Endothelial cell (in vitro differentiated cells): Measurements from ENCODE around the gene ANTXR1. TPM values are rescaled to one million over a fixed set of nuclear protein-coding genes. Genes with fewer than 3 reads are reported as not detected.

Experiments
- DNase-seq: peaks from one replicate; pipeline ENCODE4 v3.0.0; 2021; ENCODE audit warnings: low spot score
- H3K27ac Mint-ChIP-seq: one replicate; pipeline ENCODE4 v1.8.0; 2021; ENCODE audit warnings: mixed read lengths, inconsistent platforms; ENCODE audit not compliant: unreplicated experiment
- H3K27me3 Mint-ChIP-seq: one replicate; pipeline ENCODE4 v1.8.0; 2021; ENCODE audit warnings: mild to moderate bottlenecking, moderate library complexity, mixed read lengths, inconsistent platforms; ENCODE audit not compliant: unreplicated experiment
- H3K36me3 Mint-ChIP-seq: one replicate; pipeline ENCODE4 v1.8.0; 2021; ENCODE audit warnings: mild to moderate bottlenecking, low read depth, mixed read lengths, inconsistent platforms; ENCODE audit not compliant: unreplicated experiment
- H3K4me1 Mint-ChIP-seq: one replicate; pipeline ENCODE4 v1.8.0; 2021; ENCODE audit warnings: mild to moderate bottlenecking, mixed read lengths, inconsistent platforms; ENCODE audit not compliant: unreplicated experiment
- H3K4me3 Mint-ChIP-seq: one replicate; pipeline ENCODE4 v1.8.0; 2021; ENCODE audit warnings: mild to moderate bottlenecking, mixed read lengths, inconsistent platforms; ENCODE audit not compliant: unreplicated experiment
- H3K9me3 Mint-ChIP-seq: one replicate; pipeline ENCODE4 v1.8.0; 2021; ENCODE audit warnings: mixed read lengths, inconsistent platforms; ENCODE audit not compliant: unreplicated experiment
- CTCF ChIP-seq: fragments of 200-600 bp; sonication (generic); IDR thresholded peaks from one replicate; pipeline ENCODE4 v1.5.0; 2021; ENCODE audit warnings: antibody characterized with exemption; ENCODE audit not compliant: unreplicated experiment
- total RNA-seq: library from RNA; stranded (reverse); fragmentation: NEBNext Ultra II Directional; extraction: Animal tissue kit (Norgen Biotek cat#: 25700); gene quantifications from one replicate; pipeline ENCODE4 v1.2.1, GENCODE V29; 2021; ENCODE audit not compliant: unreplicated experiment

Gene ANTXR1
- total RNA-seq, 1 donor from 2014 or later: 7.5 TPM

- Mint-ChIP-seq H3K9me3 (no peaks in the 10 kb centered on the region), H3K27me3 (peaks cover 3% of the 10 kb centered on the region), H3K36me3 (no peaks in the 10 kb centered on the region), H3K27ac (no peak overlapping the region), H3K4me3 (no peak overlapping the region), H3K4me1 (no peaks in the 10 kb centered on the region)
- DNase-seq: no peak
- no peak for TF ChIP-seq CTCF
Measured at GRCh38 chr2:69088466-69088865, 75.5 kb downstream of the ANTXR1 start.

GRCh38 chr2:69089266-69089665 lies 76.3 kb downstream of the ANTXR1 start:
- H3K4me3 Mint-ChIP-seq: no peak overlapping the region
- TF ChIP-seq CTCF: no peak
- no peaks in the 10 kb centered on the region for H3K4me1 Mint-ChIP-seq
- no peak for DNase-seq
- no peak overlapping the region for H3K27ac Mint-ChIP-seq
- no peaks in the 10 kb centered on the region for H3K9me3 Mint-ChIP-seq
- no peaks in the 10 kb centered on the region for H3K36me3 Mint-ChIP-seq
- H3K27me3 Mint-ChIP-seq: peaks cover 3% of the 10 kb centered on the region

- TF ChIP-seq CTCF: no peak
- no peaks in the 10 kb centered on the region for H3K4me1 Mint-ChIP-seq
Measured at GRCh38 chr2:69089998-69090397, 77.0 kb downstream of the ANTXR1 start.

GRCh38 chr2:69090820-69091219 lies 77.8 kb downstream of the ANTXR1 start:
- Mint-ChIP-seq H3K4me1 (no peaks in the 10 kb centered on the region), H3K36me3 (peaks cover 8% of the 10 kb centered on the region), H3K9me3 (no peaks in the 10 kb centered on the region), H3K27ac (no peak overlapping the region), H3K4me3 (no peak overlapping the region), H3K27me3 (peaks cover 4% of the 10 kb centered on the region)
- no peak for DNase-seq
- no peak for TF ChIP-seq CTCF

More at GRCh38 chr2:69089998-69090397, 77.0 kb downstream of the ANTXR1 start:
- no peaks in the 10 kb centered on the region for H3K36me3 Mint-ChIP-seq
- peaks cover 3% of the 10 kb centered on the region for H3K27me3 Mint-ChIP-seq
- no peak overlapping the region for H3K4me3 Mint-ChIP-seq
- no peak overlapping the region for H3K27ac Mint-ChIP-seq
- H3K9me3 Mint-ChIP-seq: no peaks in the 10 kb centered on the region
- no peak for DNase-seq

- Mint-ChIP-seq H3K27ac (no peak overlapping the region), H3K4me3 (no peak overlapping the region), H3K4me1 (peaks cover 6% of the 10 kb centered on the region), H3K36me3 (peaks cover 8% of the 10 kb centered on the region), H3K9me3 (no peaks in the 10 kb centered on the region), H3K27me3 (peaks cover 1% of the 10 kb centered on the region)
- no peak for DNase-seq
- TF ChIP-seq CTCF: no peak
Measured at GRCh38 chr2:69092857-69093256, 79.9 kb downstream of the ANTXR1 start.
